ENCODE measurements around the gene AK4.

Gene AK4

GRCh38 chr1:65250826-65251225, 102.8 kb downstream of the AK4 start:
- no peak for DNase-seq (ENCODE audit: low read depth)

- no peak for DNase-seq (ENCODE audit: low read depth)
Observed at GRCh38 chr1:65253800-65254319, 105.9 kb downstream of the AK4 start.

- DNase-seq (ENCODE audit: low read depth): peak; percentile 78
Observed at GRCh38 chr1:65254320-65255034, 106.5 kb downstream of the AK4 start.

GRCh38 chr1:65255035-65255655, 107.1 kb downstream of the AK4 start:
- DNase-seq (ENCODE audit: low read depth): no peak

GRCh38 chr1:65255656-65256050, 107.7 kb downstream of the AK4 start:
- no peak for DNase-seq (ENCODE audit: low read depth)

- no peak for DNase-seq (ENCODE audit: low read depth)
Observed at GRCh38 chr1:65256860-65257708, 109.1 kb downstream of the AK4 start.

- no peak for DNase-seq (ENCODE audit: low read depth)
Observed at GRCh38 chr1:65258106-65258505, 110.1 kb downstream of the AK4 start.

- no peak for DNase-seq (ENCODE audit: low read depth)
Observed at GRCh38 chr1:65259816-65260215, 111.8 kb downstream of the AK4 start.

GRCh38 chr1:65260851-65261473, 113.0 kb downstream of the AK4 start:
- DNase-seq (ENCODE audit: low read depth): no peak

GRCh38 chr1:65263286-65263685, 115.3 kb downstream of the AK4 start:
- no peak for DNase-seq (ENCODE audit: low read depth)

GRCh38 chr1:65264197-65264929, 116.4 kb downstream of the AK4 start:
- DNase-seq (ENCODE audit: low read depth): no peak

- no peak for DNase-seq (ENCODE audit: low read depth)
Observed at GRCh38 chr1:65265296-65265650, 117.3 kb downstream of the AK4 start.

- no peak for DNase-seq (ENCODE audit: low read depth)
Observed at GRCh38 chr1:65265651-65266351, 117.8 kb downstream of the AK4 start.

GRCh38 chr1:65266476-65266875, 118.5 kb downstream of the AK4 start:
- no peak for DNase-seq (ENCODE audit: low read depth)

- DNase-seq (ENCODE audit: low read depth): no peak
Observed at GRCh38 chr1:65267271-65267670, 119.3 kb downstream of the AK4 start.

GRCh38 chr1:65267683-65268082, 119.7 kb downstream of the AK4 start:
- no peak for DNase-seq (ENCODE audit: low read depth)

GRCh38 chr1:65269612-65270011, 121.6 kb downstream of the AK4 start:
- DNase-seq (ENCODE audit: low read depth): no peak

GRCh38 chr1:65276197-65276939, 128.4 kb downstream of the AK4 start:
- no peak for DNase-seq (ENCODE audit: low read depth)

GRCh38 chr1:65277605-65278347, 129.8 kb downstream of the AK4 start:
- DNase-seq (ENCODE audit: low read depth): no peak

Data from activated T-helper 9 cell treated with anti-CD3 and anti-CD28 coated beads, Interleukin-2, amount 50 U/mL, for 16 hours (primary cell).